ENCODE measurements around the gene SMYD1. TPM values are rescaled to one million over a fixed set of nuclear protein-coding genes. Genes with fewer than 3 reads are reported as not detected.

The SMYD1 gene
- total and polyA plus RNA-seq, 2 donors (not counting 1 experiment from before 2014, with no cell fraction given) = not detected

DNA sequence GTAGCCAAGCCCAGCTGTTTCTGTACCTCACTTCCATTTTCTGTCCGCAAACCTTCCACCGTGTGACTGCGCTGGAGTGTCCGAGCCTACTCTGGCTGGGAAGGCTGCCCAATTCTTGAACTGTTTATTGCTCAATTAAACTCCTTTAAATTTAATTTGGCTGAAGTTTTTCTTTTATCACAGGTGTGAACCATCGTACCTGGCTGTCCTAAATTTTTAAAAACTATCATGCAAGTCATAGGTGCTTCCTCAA, 45.0 kb upstream of the SMYD1 start:
- H3K4me2 ChIP-seq (replicated peaks; ENCODE audit: low read depth, low read length, poor library complexity, severe bottlenecking) = no peak overlapping the region
- ChIA-PET POLR2A (no interaction called here), CTCF (no interaction called here)
- DNase-seq (no peak), ATAC-seq (ENCODE audit: low read depth) (no peak)
- H3K27me3 ChIP-seq (replicated peaks in 1 of 4; ENCODE audit: control extremely low read depth in 1 of 4, control insufficient read depth in 3 of 4, insufficient read depth in 4 of 4, low read length in 3 of 4) = no peaks in the 10 kb centered on the region
- H3K9ac ChIP-seq (ENCODE audit: low read length) = no peak overlapping the region
- peaks cover 1% of the 10 kb centered on the region for H3K79me2 ChIP-seq (ENCODE audit: control insufficient read depth, insufficient read depth, low read length)
- no peaks in the 10 kb centered on the region for H3K9me3 Mint-ChIP-seq (ENCODE audit: insufficient read depth)
- intact Hi-C loops (cut with micrococcal nuclease) = no loop called here
- no peak overlapping the region for H3K4me3 ChIP-seq (ENCODE audit: control extremely low read depth in 1 of 5, extremely low read depth in 1 of 5, insufficient read depth in 1 of 5, low read depth in 2 of 5, low read length in 4 of 5)
- TF ChIP-seq, protein P1, sequence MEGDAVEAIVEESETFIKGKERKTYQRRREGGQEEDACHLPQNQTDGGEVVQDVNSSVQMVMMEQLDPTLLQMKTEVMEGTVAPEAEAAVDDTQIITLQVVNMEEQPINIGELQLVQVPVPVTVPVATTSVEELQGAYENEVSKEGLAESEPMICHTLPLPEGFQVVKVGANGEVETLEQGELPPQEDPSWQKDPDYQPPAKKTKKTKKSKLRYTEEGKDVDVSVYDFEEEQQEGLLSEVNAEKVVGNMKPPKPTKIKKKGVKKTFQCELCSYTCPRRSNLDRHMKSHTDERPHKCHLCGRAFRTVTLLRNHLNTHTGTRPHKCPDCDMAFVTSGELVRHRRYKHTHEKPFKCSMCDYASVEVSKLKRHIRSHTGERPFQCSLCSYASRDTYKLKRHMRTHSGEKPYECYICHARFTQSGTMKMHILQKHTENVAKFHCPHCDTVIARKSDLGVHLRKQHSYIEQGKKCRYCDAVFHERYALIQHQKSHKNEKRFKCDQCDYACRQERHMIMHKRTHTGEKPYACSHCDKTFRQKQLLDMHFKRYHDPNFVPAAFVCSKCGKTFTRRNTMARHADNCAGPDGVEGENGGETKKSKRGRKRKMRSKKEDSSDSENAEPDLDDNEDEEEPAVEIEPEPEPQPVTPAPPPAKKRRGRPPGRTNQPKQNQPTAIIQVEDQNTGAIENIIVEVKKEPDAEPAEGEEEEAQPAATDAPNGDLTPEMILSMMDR (IDR thresholded peaks at IDR 0.05) = no peak
- TF ChIP-seq EZH2 (IDR thresholded peaks at IDR 0.05; ENCODE audit: borderline replicate concordance, insufficient read depth, low read depth, low read length, poor library complexity, severe bottlenecking) = no peak
- H3K4me1 ChIP-seq (ENCODE audit: control insufficient read depth in 2 of 2, insufficient read depth in 2 of 2, low read length in 2 of 2) = peaks cover 2 to 6% of the 10 kb centered on the region in 2 donors
- no peak overlapping the region for H3K27ac Mint-ChIP-seq
- H2AFZ ChIP-seq (ENCODE audit: insufficient read depth, low read depth, low read length, poor library complexity, severe bottlenecking) = no peak overlapping the region
- peaks cover 15% of the 10 kb centered on the region for H3K4me1 Mint-ChIP-seq
- H3K27me3 Mint-ChIP-seq = no peaks in the 10 kb centered on the region
- H3K36me3 ChIP-seq (replicated peaks in 1 of 2; ENCODE audit: control extremely low read depth in 1 of 2, control insufficient read depth in 1 of 2, extremely low read depth in 1 of 2, insufficient read depth in 2 of 2, low read length in 1 of 2) = no peaks in the 10 kb centered on the region
- H3K27ac ChIP-seq (ENCODE audit: low read length in 2 of 2) = no peak overlapping the region
- WGBS (ENCODE audit: insufficient coverage) = 100% methylated on average over 5 of the region's 5 CpGs
- peaks cover 0 to 10% (median 4%) of the 10 kb centered on the region in 3 donors for H3K9me3 ChIP-seq (ENCODE audit: control extremely low read depth in 1 of 3, control insufficient read depth in 2 of 3, insufficient read depth in 1 of 3, low read length in 2 of 3)
- no peaks in the 10 kb centered on the region for H4K20me1 ChIP-seq (ENCODE audit: control insufficient read depth, insufficient read depth, low read length, poor library complexity, severe bottlenecking)
- no peak overlapping the region for H3K4me3 Mint-ChIP-seq

DNA sequence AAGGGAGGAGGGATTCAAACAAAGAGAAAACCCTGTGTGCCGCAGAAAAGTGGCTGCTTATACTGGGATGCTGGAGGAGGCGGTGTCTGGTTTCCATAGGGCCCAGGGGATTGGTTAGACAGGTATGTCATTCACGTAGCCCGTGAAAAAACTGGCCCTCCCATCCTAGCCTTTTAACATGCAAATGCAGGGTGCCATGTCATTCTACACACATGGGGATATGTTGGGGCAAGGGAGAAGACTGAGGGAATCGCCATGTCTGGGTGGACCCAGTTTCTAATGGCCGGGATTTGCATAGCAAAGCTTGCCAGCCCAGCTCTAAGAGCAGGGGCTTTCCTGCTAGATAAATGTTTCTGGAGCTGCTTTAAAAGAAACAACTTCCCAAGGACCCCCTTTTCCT, 43.1 kb upstream of the SMYD1 start:
- H3K27me3 ChIP-seq (replicated peaks in 1 of 4; ENCODE audit: control extremely low read depth in 1 of 4, control insufficient read depth in 3 of 4, insufficient read depth in 4 of 4, low read length in 3 of 4) = no peaks in the 10 kb centered on the region
- no peak for DNase-seq
- Mint-ChIP-seq H3K27ac (no peak overlapping the region), H3K4me3 (no peak overlapping the region), H3K27me3 (no peaks in the 10 kb centered on the region), H3K4me1 (peaks cover 18% of the 10 kb centered on the region), H3K9me3 (ENCODE audit: insufficient read depth) (no peaks in the 10 kb centered on the region)
- no peaks in the 10 kb centered on the region for H3K9me3 ChIP-seq (ENCODE audit: control extremely low read depth in 1 of 3, control insufficient read depth in 2 of 3, insufficient read depth in 1 of 3, low read length in 2 of 3)
- H3K4me1 ChIP-seq (ENCODE audit: control insufficient read depth in 2 of 2, insufficient read depth in 2 of 2, low read length in 2 of 2) = peaks cover 7 to 11% of the 10 kb centered on the region in 2 donors
- H2AFZ ChIP-seq (ENCODE audit: insufficient read depth, low read depth, low read length, poor library complexity, severe bottlenecking) = no peak overlapping the region
- peaks cover 6 to 8% of the 10 kb centered on the region in 2 experiments for H3K36me3 ChIP-seq (replicated peaks in 1 of 2; ENCODE audit: control extremely low read depth in 1 of 2, control insufficient read depth in 1 of 2, extremely low read depth in 1 of 2, insufficient read depth in 2 of 2, low read length in 1 of 2)
- H3K4me3 ChIP-seq (ENCODE audit: control extremely low read depth in 1 of 5, extremely low read depth in 1 of 5, insufficient read depth in 1 of 5, low read depth in 2 of 5, low read length in 4 of 5) = no peak overlapping the region
- ChIA-PET POLR2A (interaction anchor here (0.7 kb wide), 1 partner anchor 60 kb away, joined by 3 read pairs; no protein-coding TSS in a partner anchor), CTCF (no interaction called here)
- no peaks in the 10 kb centered on the region for H3K79me2 ChIP-seq (ENCODE audit: control insufficient read depth, insufficient read depth, low read length)
- no peaks in the 10 kb centered on the region for H4K20me1 ChIP-seq (ENCODE audit: control insufficient read depth, insufficient read depth, low read length, poor library complexity, severe bottlenecking)
- no peak for TF ChIP-seq EZH2 (IDR thresholded peaks at IDR 0.05; ENCODE audit: borderline replicate concordance, insufficient read depth, low read depth, low read length, poor library complexity, severe bottlenecking)
- TF ChIP-seq, protein P1 (IDR thresholded peaks at IDR 0.05) = no peak
- H3K27ac ChIP-seq (ENCODE audit: low read length in 2 of 2) = no peak overlapping the region
- intact Hi-C loops (cut with micrococcal nuclease) = no loop called here
- no peak overlapping the region for H3K9ac ChIP-seq (ENCODE audit: low read length)
- H3K4me2 ChIP-seq (replicated peaks; ENCODE audit: low read depth, low read length, poor library complexity, severe bottlenecking) = no peak overlapping the region
- WGBS (ENCODE audit: insufficient coverage) = 100% methylated on average over 1 of the region's 6 CpGs
- ATAC-seq (ENCODE audit: low read depth) = no peak

All from B cell (primary cell).